ENCODE results near the gene KCNK6. TPM values are rescaled to one million over a fixed set of nuclear protein-coding genes. Genes with fewer than 3 reads are reported as not detected.

KCNK6 gene
- 27.4 and 27.8 TPM in 2 replicates for total RNA-seq

DNA sequence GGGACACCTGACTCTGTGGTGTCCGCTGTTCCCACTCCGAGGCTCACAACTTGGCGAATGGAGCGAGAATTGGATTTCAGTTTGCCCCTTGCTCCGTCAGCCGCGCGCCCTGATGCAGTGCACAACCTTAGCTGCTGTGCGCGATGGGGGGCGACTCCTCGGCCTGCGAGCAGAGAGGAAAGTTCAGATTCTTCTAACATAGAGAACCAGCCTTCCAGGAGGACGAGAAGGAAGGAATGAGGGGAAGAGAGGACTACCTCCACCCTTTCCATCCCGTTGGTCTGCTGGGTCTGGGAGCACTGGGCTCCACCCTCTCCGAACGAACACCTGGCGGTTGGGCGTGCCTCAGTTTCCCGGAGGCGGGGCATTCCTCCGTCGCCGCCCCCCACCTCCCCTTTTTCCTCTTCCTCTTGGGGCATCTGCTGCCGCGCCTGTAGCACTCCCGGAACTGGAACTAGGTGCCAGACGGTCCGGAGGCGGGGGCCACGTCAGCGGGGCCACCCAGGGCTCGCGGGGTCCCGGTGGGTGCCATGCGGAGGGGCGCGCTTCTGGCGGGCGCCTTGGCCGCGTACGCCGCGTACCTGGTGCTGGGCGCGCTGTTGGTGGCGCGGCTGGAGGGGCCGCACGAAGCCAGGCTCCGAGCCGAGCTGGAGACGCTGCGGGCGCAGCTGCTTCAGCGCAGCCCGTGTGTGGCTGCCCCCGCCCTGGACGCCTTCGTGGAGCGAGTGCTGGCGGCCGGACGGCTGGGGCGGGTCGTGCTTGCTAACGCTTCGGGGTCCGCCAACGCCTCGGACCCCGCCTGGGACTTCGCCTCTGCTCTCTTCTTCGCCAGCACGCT is at the start of gene KCNK6:
KCNK6 (plus strand) TSS at position 425 of the 838 bp plus-strand sequence; CDS start at position 531, 106 bp downstream.

GRCh38 chr19:38303517-38304351 is 15.9 kb upstream of the KCNK6 start, which contains the start of gene C19orf33:
TSS of gene C19orf33 (plus strand) at chr19:38304251. CDS start at chr19:38304262, 11 bp downstream.

DNA sequence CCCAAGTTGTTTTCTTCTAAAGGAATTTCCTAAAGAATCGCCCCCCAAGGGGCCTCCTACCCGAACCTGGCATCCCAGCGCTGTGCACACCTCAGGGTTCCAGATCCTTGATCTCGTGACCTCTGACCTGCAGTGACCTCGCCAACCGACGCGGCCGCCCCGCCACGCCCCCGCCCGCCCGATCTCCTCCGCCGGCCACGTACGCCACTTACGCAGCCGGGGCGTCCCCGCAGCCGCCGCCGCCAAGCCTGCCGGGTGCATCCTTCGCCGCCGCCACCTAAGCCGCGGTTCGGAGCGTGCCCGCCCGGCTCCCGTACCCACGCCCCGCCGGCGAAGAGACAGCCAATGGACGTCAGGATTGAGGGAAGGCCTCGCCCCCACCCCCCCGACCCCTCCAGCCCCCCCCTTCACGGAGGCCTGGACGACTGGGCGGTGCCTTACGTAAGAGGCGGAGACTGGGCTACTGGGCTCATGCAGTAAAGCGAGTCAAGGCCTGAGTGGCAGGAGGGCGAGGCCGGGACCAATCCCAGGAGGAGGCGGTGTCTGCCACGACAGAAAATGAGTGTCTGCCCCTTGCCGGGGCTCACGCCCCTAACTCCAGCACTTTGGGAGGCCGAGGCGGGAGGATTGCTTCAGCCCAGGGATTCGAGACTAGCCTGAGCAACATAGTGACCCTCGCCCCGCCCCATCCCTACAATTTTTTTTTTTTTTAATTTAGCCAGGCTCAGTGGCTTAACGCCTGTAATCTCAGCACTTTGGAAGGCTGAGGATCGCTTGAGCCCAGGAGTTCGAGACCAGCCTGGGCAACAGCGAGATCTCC is 3.8 kb upstream of the KCNK6 start, which contains the start of gene YIF1B:
YIF1B (minus strand) TSS at position 291 of the 820 bp plus-strand sequence; CDS start at position 261, 30 bp downstream.

GRCh38 chr19:38374332-38375097 is 54.9 kb downstream of the KCNK6 start, which contains the start of gene PSMD8:
TSS of gene PSMD8 (plus strand) at chr19:38374571. CDS start at chr19:38374602, 31 bp downstream.

Other genes with a start within 250 kb of the KCNK6 start
- 2.0 and 2.3 TPM in 2 replicates for gene DPF1, start 95.6 kb upstream of the KCNK6 start, total RNA-seq
- gene PPP1R14A, start 63.5 kb upstream of the KCNK6 start, total RNA-seq = 3.3 and 19.9 TPM in 2 replicates
- 757 and 1,192 TPM in 2 replicates for gene SPINT2, start 55.3 kb upstream of the KCNK6 start, total RNA-seq
- gene C19orf33, start 15.6 kb upstream of the KCNK6 start, total RNA-seq = 606 and 644 TPM in 2 replicates
- 121 and 122 TPM in 2 replicates for gene YIF1B, start 3.9 kb upstream of the KCNK6 start, total RNA-seq
- gene CATSPERG, start 16.0 kb downstream of the KCNK6 start, total RNA-seq = 0.78 TPM in 1 of 2 replicates, not detected in the other
- 357 and 374 TPM in 2 replicates for gene PSMD8, start 54.7 kb downstream of the KCNK6 start, total RNA-seq
- gene GGN, start 68.2 kb downstream of the KCNK6 start, total RNA-seq = 0.08 and 0.55 TPM in 2 replicates
- gene SPRED3, start 68.9 kb downstream of the KCNK6 start, total RNA-seq = 1.6 and 3.2 TPM in 2 replicates
- gene FAM98C, start 83.2 kb downstream of the KCNK6 start, total RNA-seq = 18.3 and 20.2 TPM in 2 replicates
- gene RASGRP4, start 106.4 kb downstream of the KCNK6 start, total RNA-seq = not detected in 2 replicates
- 1.8 and 3.7 TPM in 2 replicates for gene RYR1, start 113.8 kb downstream of the KCNK6 start, total RNA-seq